T-cell (primary cell): ENCODE data around the gene PRKN. TPM values are rescaled to one million over a fixed set of nuclear protein-coding genes. Genes with fewer than 3 reads are reported as not detected.

Source experiments
- ATAC-seq, 4 experiments: fragments of 200-7000 bp in 3 of 4; fragments of 150-1000 bp in 1 of 4; cut with Tn5 transposase; replicated peaks in 1 of 4; 1 replicate in 3 of 4; 2 replicates in 1 of 4; pipeline ENCODE4 v1.10.0; 2021; ENCODE audit warnings: moderate library complexity in 3 of 4, mild to moderate bottlenecking in 2 of 4, moderate number of reproducible peaks in 1 of 4
- CTCF ChIA-PET, 2 donors: fragments of 300-600 bp; sonication (Branson Sonifier 250); formaldehyde crosslinking; loops; one replicate each; lab custom pipeline; 2022; ENCODE audit warnings: antibody characterized with exemption in 2 of 2; lab: Charles Lee
- POLR2A ChIA-PET, 2 donors: fragments of 300-600 bp; sonication (Branson Sonifier 250); formaldehyde crosslinking; loops; one replicate each; lab custom pipeline; 2022; ENCODE audit warnings: antibody characterized with exemption in 2 of 2; lab: Charles Lee
- DNase-seq, 35 experiments: peaks; one replicate each; pipeline versions ENCODE4 v3.0.0 to v3.0.0-alpha.2; 2013 to 2023
- H3K27ac ChIP-seq: one replicate; pipeline ENCODE4 v1.5.1; 2013; ENCODE audit warnings: low read length
- H3K27me3 ChIP-seq, 2 experiments: replicated peaks in 1 of 2; 1 replicate in 1 of 2; 2 replicates in 1 of 2; pipeline versions ENCODE4 v1.6.1 to v1.7.0; 2013; ENCODE audit warnings: low read length in 1 of 2, mixed read lengths in 1 of 2; ENCODE audit not compliant: control insufficient read depth in 2 of 2, insufficient read depth in 2 of 2; ENCODE audit errors: extremely low read depth in 1 of 2
- H3K36me3 ChIP-seq, 2 donors: 1 replicate in 1 of 2; 2 replicates in 1 of 2; pipeline versions ENCODE4 v1.6.1 to v1.7.0; 2013; ENCODE audit warnings: low read length in 1 of 2; ENCODE audit not compliant: control insufficient read depth in 2 of 2, insufficient read depth in 1 of 2; ENCODE audit errors: extremely low read depth in 1 of 2
- H3K4me1 ChIP-seq, 2 experiments: 1 replicate in 1 of 2; 2 replicates in 1 of 2; pipeline versions ENCODE4 v1.6.1 to v1.7.0; 2013; ENCODE audit warnings: low read length in 2 of 2, mixed read lengths in 1 of 2; ENCODE audit not compliant: insufficient read depth in 2 of 2, control insufficient read depth in 1 of 2; ENCODE audit errors: extremely low read depth in 1 of 2
- H3K4me3 ChIP-seq, 2 donors: 1 replicate in 1 of 2; 2 replicates in 1 of 2; pipeline versions ENCODE4 v1.5.1 to v1.7.0; 2013; ENCODE audit warnings: mild to moderate bottlenecking in 2 of 2, low read length in 1 of 2, moderate library complexity in 1 of 2; ENCODE audit not compliant: control insufficient read depth in 1 of 2; ENCODE audit errors: extremely low read depth in 1 of 2
- H3K9me3 ChIP-seq: 2 replicates; pipeline ENCODE4 v1.7.0; 2013
- H3K27ac Mint-ChIP-seq, 2 donors: one replicate each; pipeline ENCODE4 v1.8.0; 2020 to 2021; ENCODE audit warnings: mild to moderate bottlenecking in 2 of 2, mixed read lengths in 2 of 2
- H3K27me3 Mint-ChIP-seq, 2 donors: one replicate each; pipeline ENCODE4 v1.8.0; 2021 to 2022; ENCODE audit warnings: mixed read lengths in 2 of 2
- H3K36me3 Mint-ChIP-seq: one replicate; pipeline ENCODE4 v1.8.0; 2021; ENCODE audit warnings: mixed read lengths
- H3K4me1 Mint-ChIP-seq, 3 donors: one replicate each; pipeline ENCODE4 v1.8.0; 2020 to 2022; ENCODE audit warnings: mixed read lengths in 3 of 3, mild to moderate bottlenecking in 1 of 3
- H3K4me3 Mint-ChIP-seq, 3 donors: one replicate each; pipeline ENCODE4 v1.8.0; 2020 to 2022; ENCODE audit warnings: mild to moderate bottlenecking in 3 of 3, mixed read lengths in 3 of 3, moderate library complexity in 3 of 3
- H3K9me3 Mint-ChIP-seq, 3 donors: one replicate each; pipeline ENCODE4 v1.8.0; 2020 to 2022; ENCODE audit warnings: mixed read lengths in 3 of 3
- WGBS: methylation state at CpG from one replicate; pipeline ENCODE4 v1.1.5; 2013; ENCODE audit warnings: missing lambda C conversion rate; ENCODE audit not compliant: insufficient coverage; 5-methylcytosine and 5-hydroxymethylcytosine counted together
- total RNA-seq, 35 experiments: library from RNA in 6 of 35; stranded (reverse) in 6 of 35; fragments of 120-200 nt in 1 of 35; gene quantifications; one replicate each; pipeline versions ENCODE4 v1.2.1 to v1.2.4 and lab custom pipeline; 2013 to 2026

PRKN gene
- total RNA-seq, 5 donors from 2014 or later (not counting 1 experiment from before 2014, with no cell fraction given), result 3.4 to 7.7 (median 6.1) TPM

DNA sequence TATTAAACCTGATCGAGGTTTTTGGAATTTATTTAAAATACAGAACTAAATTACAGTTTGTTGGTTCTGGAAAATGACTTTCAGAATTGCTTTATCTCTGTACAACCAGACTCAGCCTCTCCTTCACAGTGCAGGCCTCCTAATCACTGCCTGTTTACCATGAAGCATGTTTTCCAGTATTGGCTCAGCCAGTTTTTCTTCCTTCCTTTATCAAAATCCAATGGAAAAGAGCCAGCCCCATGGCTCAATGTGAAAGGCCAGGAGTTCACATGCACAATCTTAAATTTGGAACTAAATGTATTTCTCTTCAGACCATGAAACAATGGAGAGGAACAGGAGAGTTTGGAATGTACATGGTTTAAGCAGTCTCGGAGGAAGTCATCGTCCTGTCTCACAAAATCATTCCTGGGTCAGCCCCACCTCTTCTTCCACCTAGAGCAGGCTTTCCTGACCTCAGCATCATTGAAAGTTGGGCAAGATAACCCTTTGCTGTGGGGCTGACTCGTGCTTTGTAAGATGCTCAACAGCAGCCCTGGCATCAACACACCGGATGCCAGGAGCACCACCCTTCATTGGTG is 772.8 kb downstream of the PRKN start:
- H3K36me3 ChIP-seq, result no peaks in the 10 kb centered on the region
- no peak overlapping the region for H3K4me3 ChIP-seq
- ATAC-seq (no peak), DNase-seq (no peak)
- Mint-ChIP-seq H3K27ac (no peak overlapping the region), H3K27me3 (peaks cover 0 to 2% of the 10 kb centered on the region in 2 donors), H3K9me3 (no peaks in the 10 kb centered on the region), H3K36me3 (no peaks in the 10 kb centered on the region), H3K4me1 (no peaks in the 10 kb centered on the region), H3K4me3 (no peak overlapping the region)
- no peaks in the 10 kb centered on the region for H3K4me1 ChIP-seq
- 83% methylated on average over 1 of the region's 5 CpGs for WGBS
- ChIA-PET POLR2A (no interaction called here), CTCF (no interaction called here)
- H3K9me3 ChIP-seq, result no peaks in the 10 kb centered on the region
- no peak overlapping the region for H3K27ac ChIP-seq
- no peaks in the 10 kb centered on the region for H3K27me3 ChIP-seq

DNA sequence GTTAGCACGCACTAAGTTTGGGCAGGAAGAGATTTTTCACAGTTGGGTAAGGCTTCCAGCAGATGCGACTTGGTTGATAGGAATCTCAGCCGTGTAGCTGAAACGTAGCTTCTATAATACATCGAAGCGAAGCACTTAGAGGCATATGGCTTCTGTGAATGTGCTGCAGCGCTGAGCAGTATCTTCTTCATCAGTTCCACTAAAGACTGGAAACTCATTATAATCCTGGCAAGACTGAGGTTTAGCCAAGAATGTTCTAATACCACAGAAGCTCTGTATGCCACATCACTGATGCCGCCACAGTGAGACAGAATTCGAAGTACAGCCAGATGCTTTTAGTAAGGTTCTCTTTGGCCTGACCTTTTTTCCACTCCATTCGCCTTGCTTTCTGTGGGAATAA is 773.5 kb downstream of the PRKN start:
- Mint-ChIP-seq H3K27me3 (peaks cover 0 to 2% of the 10 kb centered on the region in 2 donors), H3K27ac (no peak overlapping the region), H3K9me3 (no peaks in the 10 kb centered on the region), H3K36me3 (no peaks in the 10 kb centered on the region), H3K4me1 (no peaks in the 10 kb centered on the region), H3K4me3 (no peak overlapping the region)
- CTCF ChIA-PET, result no interaction called here
- Histone ChIP-seq H3K9me3 (no peaks in the 10 kb centered on the region), H3K27me3 (no peaks in the 10 kb centered on the region), H3K4me1 (no peaks in the 10 kb centered on the region), H3K4me3 (no peak overlapping the region), H3K36me3 (no peaks in the 10 kb centered on the region), H3K27ac (no peak overlapping the region)
- no peak for ATAC-seq
- no peak for DNase-seq
- 95% methylated on average over 8 of the region's 10 CpGs for WGBS
- POLR2A ChIA-PET, result no interaction called here

DNA sequence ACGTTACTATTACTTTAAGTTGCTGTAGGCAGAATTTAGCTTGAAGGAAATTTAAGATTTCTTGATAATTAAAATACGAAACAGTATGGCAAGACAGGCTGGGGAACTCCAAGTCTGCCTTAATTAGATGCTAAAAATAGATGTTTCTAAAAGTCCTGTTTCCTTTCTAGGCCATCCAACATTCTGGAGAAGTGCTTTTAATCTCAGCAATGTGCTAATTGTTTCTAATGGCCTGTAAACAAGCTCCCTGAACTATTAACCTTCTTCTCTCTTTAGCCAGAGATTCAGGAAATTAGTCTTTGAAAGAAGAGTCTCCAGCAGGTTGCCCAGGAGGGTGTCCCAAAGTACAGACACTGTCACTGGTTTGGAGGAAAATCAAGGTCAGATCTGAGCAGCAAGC is 776.4 kb downstream of the PRKN start:
- H3K36me3 Mint-ChIP-seq, result no peaks in the 10 kb centered on the region

DNA sequence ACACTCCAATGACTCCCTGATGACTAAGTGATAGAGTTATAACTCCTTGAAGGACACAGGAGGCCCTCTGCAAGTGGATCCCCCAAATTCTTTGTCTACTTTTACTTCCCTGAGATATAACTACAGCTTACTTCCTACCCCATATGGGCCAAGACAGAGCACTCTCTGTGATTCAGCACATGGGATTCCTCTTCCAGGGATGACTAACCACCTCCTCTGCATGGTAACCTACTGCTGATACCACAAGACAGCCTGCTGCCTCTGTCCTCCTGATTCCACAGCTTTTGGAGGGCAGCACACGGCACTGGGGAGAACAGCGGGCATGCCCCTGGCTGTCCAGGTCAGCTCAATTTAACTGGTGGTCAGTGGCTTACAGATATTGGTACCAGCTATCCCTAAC is 778.0 kb downstream of the PRKN start:
- no peaks in the 10 kb centered on the region for H3K9me3 Mint-ChIP-seq
- H3K27me3 ChIP-seq, result no peaks in the 10 kb centered on the region
- no peak for DNase-seq
- no peaks in the 10 kb centered on the region for H3K9me3 ChIP-seq
- no peak overlapping the region for H3K27ac Mint-ChIP-seq
- ChIA-PET POLR2A (no interaction called here), CTCF (no interaction called here)
- H3K36me3 Mint-ChIP-seq, result no peaks in the 10 kb centered on the region
- H3K4me3 ChIP-seq, result no peak overlapping the region
- no peaks in the 10 kb centered on the region for H3K4me1 Mint-ChIP-seq
- H3K36me3 ChIP-seq, result no peaks in the 10 kb centered on the region
- H3K4me1 ChIP-seq, result no peaks in the 10 kb centered on the region
- H3K27me3 Mint-ChIP-seq, result peaks cover 0 to 2% of the 10 kb centered on the region in 2 donors
- 100% methylated on average over 2 of the region's 2 CpGs for WGBS
- no peak overlapping the region for H3K4me3 Mint-ChIP-seq
- no peak for ATAC-seq
- H3K27ac ChIP-seq, result no peak overlapping the region

More for the DNA sequence above, 776.4 kb downstream of the PRKN start:
- POLR2A ChIA-PET, result no interaction called here
- no peaks in the 10 kb centered on the region for H3K9me3 ChIP-seq
- Mint-ChIP-seq H3K4me3 (no peak overlapping the region), H3K4me1 (no peaks in the 10 kb centered on the region), H3K9me3 (no peaks in the 10 kb centered on the region), H3K27ac (no peak overlapping the region), H3K27me3 (peaks cover 0 to 2% of the 10 kb centered on the region in 2 donors)
- DNase-seq (no peak), ATAC-seq (no peak)
- 100% methylated on average over 1 of the region's 2 CpGs for WGBS
- CTCF ChIA-PET, result no interaction called here
- H3K36me3 ChIP-seq, result no peaks in the 10 kb centered on the region
- H3K4me3 ChIP-seq, result no peak overlapping the region
- H3K4me1 ChIP-seq, result no peaks in the 10 kb centered on the region
- H3K27ac ChIP-seq, result no peak overlapping the region
- no peaks in the 10 kb centered on the region for H3K27me3 ChIP-seq

DNA sequence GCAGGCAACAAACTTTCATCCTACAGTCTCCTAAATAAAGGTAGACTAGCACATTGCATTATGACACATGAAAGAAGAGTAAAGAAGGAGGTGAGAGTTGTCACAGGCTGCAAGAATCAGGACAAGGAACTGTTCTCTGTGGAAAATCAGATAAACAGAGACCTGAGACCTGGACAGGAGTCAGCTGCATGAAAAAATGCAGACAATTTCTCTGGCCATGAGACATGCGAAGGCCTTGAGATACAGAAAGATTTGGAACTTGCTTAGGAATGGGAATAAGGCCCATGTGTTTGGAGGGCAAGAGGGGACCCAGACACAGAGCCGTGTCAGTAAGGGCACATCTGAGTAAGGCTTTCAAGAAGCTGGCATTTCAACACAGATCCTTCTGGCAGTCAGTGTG is 779.1 kb downstream of the PRKN start:
- H3K4me3 Mint-ChIP-seq, result no peak overlapping the region
- Histone ChIP-seq H3K36me3 (no peaks in the 10 kb centered on the region), H3K27me3 (no peaks in the 10 kb centered on the region), H3K4me1 (no peaks in the 10 kb centered on the region), H3K27ac (no peak overlapping the region), H3K9me3 (no peaks in the 10 kb centered on the region), H3K4me3 (no peak overlapping the region)
- WGBS, result 70% methylated on average over 2 of the region's 2 CpGs
- ATAC-seq, result no peak
- POLR2A ChIA-PET, result no interaction called here
- CTCF ChIA-PET, result no interaction called here
- H3K27ac Mint-ChIP-seq, result no peak overlapping the region
- no peaks in the 10 kb centered on the region for H3K36me3 Mint-ChIP-seq
- DNase-seq, result no peak
- no peaks in the 10 kb centered on the region for H3K4me1 Mint-ChIP-seq
- peaks cover 0 to 2% of the 10 kb centered on the region in 2 donors for H3K27me3 Mint-ChIP-seq
- no peaks in the 10 kb centered on the region for H3K9me3 Mint-ChIP-seq

DNA sequence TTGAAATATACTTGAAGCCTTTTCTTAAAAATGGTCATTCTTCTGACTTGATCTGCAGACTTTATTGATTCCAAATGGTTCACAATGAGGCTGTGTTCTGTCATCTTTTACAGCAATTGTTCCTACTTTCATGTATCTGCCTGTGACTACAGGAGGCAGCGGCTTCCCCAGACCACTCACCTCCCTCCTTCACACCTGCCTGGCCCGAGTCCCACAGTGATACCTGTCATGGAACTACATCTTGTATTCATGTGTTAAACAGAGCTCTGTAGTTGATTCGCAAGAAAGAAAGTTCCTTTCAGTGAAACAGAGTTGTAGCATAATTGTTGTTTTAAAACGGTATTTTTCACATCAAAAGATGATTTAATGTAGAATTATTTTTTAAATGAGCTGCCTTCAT is 780.2 kb downstream of the PRKN start:
- WGBS, result 100% methylated on average over 1 of the region's 4 CpGs
- Mint-ChIP-seq H3K4me3 (no peak overlapping the region), H3K36me3 (no peaks in the 10 kb centered on the region), H3K27ac (no peak overlapping the region), H3K4me1 (no peaks in the 10 kb centered on the region), H3K27me3 (peaks cover 0 to 2% of the 10 kb centered on the region in 2 donors), H3K9me3 (no peaks in the 10 kb centered on the region)
- no peaks in the 10 kb centered on the region for H3K36me3 ChIP-seq
- POLR2A ChIA-PET, result no interaction called here
- H3K4me1 ChIP-seq, result no peaks in the 10 kb centered on the region
- no peak overlapping the region for H3K4me3 ChIP-seq
- no peak overlapping the region for H3K27ac ChIP-seq
- ATAC-seq (no peak), DNase-seq (no peak)
- no peaks in the 10 kb centered on the region for H3K27me3 ChIP-seq
- no peaks in the 10 kb centered on the region for H3K9me3 ChIP-seq
- CTCF ChIA-PET, result no interaction called here

DNA sequence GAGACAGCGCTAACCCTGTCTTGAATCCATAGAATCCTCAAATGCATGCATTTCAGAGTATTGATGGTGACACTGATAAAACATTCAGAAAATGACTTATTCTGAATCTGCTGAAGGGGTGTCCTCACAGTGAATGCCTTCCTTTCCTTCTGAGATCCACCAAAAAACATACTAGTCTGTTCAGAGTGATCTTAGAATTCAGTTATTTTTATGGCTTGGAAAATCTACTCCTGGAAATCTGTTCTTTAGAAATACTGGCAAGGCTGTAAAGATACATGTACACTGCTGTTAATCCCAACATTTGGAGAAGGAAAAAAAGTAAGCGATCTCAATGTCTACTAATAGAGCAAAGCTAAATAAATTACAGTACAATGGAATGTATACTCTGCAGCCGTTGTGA is 781.1 kb downstream of the PRKN start:
- no peaks in the 10 kb centered on the region for H3K36me3 ChIP-seq
- H3K4me3 Mint-ChIP-seq, result no peak overlapping the region
- no CpG with 5 or more reads among the region's 3 CpGs for WGBS

More for the DNA sequence above, 781.1 kb downstream of the PRKN start:
- Histone ChIP-seq H3K4me1 (no peaks in the 10 kb centered on the region), H3K27ac (no peak overlapping the region), H3K27me3 (no peaks in the 10 kb centered on the region), H3K9me3 (no peaks in the 10 kb centered on the region), H3K4me3 (no peak overlapping the region)
- Mint-ChIP-seq H3K36me3 (peaks cover 3% of the 10 kb centered on the region), H3K9me3 (no peaks in the 10 kb centered on the region), H3K27ac (no peak overlapping the region), H3K4me1 (no peaks in the 10 kb centered on the region), H3K27me3 (no peaks in the 10 kb centered on the region)
- no peak for DNase-seq
- CTCF ChIA-PET, result no interaction called here
- ATAC-seq, result no peak
- POLR2A ChIA-PET, result no interaction called here
